ENCODE data around the gene HIBADH.

DNA sequence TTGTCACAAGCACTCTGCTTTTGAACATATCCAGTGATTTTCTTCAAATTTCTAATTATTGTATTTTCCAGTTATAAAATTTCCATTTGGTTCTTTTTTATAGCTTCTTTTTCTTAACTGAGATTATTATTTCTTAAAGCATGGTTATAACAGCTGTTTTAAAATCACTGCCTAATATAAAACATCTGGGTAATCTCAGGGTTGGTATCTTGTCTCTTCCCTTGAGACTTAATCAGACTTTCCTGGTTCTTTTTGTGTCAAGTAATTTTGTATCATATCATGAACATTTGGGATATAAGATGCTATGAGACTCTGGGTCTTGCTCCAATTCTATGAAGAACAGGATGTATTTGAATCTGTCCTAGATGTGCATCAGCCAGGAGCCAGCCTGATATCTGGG, 93.6 kb downstream of the HIBADH start:
- TF ChIP-seq CTCF (optimal IDR thresholded peaks at IDR 0.05 in 1 of 3, IDR thresholded peaks at IDR 0.05 in 1 of 3, conservative IDR thresholded peaks at IDR 0.05 in 1 of 3; ENCODE audit: extremely low read depth in 1 of 3, insufficient read depth in 2 of 3, low read length in 3 of 3) (no peak), EZH2 (IDR thresholded peaks at IDR 0.05; ENCODE audit: low read length) (no peak)
